SU-DHL-6 (cell line): ENCODE measurements around the gene RHEX.

ENCODE experiments used
- EZH2phosphoT487 ChIP-seq: fragments of 200-600 bp; sonication (generic), shearing (Covaris generic); conservative IDR thresholded peaks from 2 replicates; pipeline ENCODE4 v1.6.1; 2018; ENCODE audit warnings: mild to moderate bottlenecking, antibody characterized with exemption, low read length, moderate library complexity, mixed read lengths
- TF ChIP-seq, protein P1 (sequence below): fragments of 200-600 bp; sonication (generic); IDR thresholded peaks from one replicate; pipeline ENCODE4 v1.5.1; 2017; ENCODE audit warnings: antibody characterized with exemption, mild to moderate bottlenecking, low read length, moderate library complexity; ENCODE audit not compliant: insufficient read depth, poor library complexity, severe bottlenecking

DNA sequence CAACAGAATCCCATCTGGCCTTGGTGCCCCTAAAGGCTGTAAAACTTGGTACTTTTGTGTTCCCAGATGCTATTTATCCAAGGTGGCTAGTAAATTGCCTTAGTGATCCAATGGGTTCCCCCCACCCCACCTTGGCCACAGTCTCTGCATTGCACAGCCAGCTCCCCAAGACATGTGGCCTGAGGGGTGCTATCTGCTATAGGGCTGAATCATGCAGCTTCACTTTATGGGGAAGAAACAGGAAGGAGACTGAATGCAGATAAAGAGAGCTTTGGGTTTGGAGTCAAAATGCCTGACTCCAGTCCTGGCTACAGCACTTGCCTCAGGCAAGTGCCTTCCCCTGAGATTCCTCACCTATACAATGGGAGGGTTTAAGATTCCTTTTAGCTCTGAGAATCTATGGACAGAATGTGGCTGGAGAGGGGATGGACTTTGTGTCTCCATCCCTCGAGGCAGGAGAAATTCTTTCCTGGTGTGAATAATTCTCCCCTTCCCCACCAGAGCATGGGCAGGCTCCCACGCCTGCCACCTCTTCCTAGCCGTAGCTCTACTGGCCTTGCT lies 6.5 kb downstream of the RHEX start:
- TF ChIP-seq, protein P1, sequence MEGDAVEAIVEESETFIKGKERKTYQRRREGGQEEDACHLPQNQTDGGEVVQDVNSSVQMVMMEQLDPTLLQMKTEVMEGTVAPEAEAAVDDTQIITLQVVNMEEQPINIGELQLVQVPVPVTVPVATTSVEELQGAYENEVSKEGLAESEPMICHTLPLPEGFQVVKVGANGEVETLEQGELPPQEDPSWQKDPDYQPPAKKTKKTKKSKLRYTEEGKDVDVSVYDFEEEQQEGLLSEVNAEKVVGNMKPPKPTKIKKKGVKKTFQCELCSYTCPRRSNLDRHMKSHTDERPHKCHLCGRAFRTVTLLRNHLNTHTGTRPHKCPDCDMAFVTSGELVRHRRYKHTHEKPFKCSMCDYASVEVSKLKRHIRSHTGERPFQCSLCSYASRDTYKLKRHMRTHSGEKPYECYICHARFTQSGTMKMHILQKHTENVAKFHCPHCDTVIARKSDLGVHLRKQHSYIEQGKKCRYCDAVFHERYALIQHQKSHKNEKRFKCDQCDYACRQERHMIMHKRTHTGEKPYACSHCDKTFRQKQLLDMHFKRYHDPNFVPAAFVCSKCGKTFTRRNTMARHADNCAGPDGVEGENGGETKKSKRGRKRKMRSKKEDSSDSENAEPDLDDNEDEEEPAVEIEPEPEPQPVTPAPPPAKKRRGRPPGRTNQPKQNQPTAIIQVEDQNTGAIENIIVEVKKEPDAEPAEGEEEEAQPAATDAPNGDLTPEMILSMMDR = no peak
- TF ChIP-seq EZH2phosphoT487 = no peak
